ENCODE measurements around the gene PLAU.
"Not testable (repeated sequence)": the region's sequence is repeated elsewhere in the genome, so short reads cannot be mapped to it uniquely, and the experiment has no call there.

The PLAU gene

GRCh38 chr10:73877533-73878160 lies 33.3 kb upstream of the PLAU start:
- no peak for DNase-seq

DNA sequence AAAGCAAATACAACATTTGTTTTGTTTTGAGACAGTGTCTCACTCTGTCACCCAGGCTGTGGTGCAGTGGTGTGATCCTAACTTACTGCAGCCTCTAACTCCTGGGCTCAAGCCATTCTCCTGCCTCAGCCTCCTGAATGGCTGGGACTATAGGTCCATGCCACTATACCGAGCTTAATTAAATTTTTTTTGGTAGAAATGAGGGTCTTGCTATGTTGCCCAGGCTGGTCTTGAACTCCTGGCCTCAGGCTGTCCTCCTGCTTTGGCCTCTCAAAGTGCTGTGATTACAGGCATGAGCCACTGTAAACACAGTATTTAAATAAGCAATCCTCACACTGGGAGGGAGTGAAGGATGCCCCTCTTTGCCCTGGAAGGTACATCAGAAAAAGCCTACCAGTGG lies 32.6 kb upstream of the PLAU start:
- no peak for DNase-seq

DNA sequence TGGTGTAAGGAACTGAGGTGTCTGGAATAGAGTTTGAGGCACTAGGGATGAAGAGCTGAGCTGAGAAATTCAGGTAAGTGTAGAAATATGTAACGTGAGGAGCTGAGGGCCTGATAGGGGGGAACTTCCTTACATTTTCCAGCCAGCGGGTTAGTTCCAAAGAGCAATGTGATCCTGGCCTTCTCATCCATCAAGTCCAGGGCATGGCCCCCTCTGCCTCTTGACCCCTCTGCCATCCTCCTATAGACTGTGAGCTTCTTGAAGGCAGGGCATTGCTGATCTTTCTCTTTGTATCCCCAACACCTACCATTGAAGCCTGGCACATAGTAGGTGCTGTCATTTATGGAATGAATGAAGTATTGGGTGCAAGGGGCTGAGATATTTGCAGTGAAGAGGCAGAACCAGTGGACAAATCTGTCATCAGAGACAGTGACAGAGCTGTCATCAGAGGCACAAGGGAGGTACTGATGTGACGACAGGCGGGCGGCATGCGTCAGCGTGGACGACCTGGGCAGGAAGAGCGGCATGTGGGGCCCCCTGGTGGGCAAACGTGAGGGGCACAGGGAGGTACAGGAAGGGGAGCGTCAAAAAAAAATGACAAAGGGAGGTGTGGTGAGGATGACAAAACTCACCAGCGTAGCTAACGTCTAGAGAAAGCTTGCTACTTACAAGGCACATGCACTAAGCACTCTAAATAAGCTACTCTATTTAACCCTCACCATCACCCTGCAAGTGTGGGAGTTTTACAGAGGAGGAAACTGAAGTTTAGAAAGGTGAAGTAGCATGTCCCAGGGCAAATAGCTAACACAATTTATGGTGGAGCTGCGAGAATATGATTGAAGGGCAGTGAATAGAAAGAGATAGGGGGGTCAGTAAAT lies 31.4 kb upstream of the PLAU start:
- DNase-seq: peak; percentile 7

DNA sequence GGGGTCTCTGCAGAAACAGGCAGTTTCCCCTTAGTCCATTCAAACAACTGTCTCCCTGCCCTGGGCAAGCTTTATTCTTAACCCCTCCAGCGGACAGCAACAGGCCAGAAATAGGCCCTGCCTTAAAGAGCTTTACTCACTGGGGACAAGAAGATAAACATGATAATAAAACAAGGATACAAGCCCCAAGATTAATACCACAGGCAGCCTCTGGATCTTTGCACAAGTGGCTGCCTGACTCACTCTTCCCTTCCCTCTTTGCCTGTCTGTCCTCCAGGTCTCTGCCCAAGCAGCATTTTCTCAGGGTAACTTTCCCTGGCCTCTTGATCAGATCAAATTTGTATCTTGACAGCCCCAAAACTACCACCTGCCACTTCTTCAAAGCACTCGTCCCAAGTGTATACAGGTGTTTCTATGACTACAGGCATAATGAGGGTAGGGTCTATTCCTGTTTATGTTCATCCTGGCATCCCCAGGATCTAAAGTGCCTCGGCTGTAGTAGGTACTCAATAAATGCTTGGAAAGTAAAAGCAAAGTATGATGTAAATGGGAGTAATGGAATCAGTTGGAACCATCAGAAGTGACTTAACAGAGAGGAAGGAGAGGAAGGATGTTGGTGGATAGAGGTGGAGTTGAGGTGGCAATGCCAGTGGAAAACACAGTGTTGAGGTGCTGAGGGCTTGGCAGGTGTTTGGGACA lies 29.6 kb upstream of the PLAU start:
- no peak for DNase-seq

DNA sequence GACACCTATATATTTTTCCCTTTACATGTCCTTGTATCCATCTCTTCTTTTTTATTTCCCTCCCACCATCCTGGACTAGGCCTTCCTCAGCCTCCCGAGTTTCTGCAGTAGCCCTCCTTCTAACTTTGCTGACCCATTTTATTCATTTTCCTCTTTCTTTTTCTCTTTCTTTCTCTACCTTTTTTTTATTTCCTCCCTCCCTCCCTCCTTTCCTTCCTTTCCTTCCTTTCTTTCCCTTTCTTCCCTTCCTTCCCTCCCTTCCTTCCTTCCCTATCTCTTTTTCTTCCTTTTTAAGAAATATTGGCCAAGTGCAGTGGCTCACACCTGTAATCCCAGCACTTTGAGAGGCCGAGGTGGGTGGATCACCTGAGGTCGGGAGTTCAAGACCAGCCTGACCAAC lies 26.9 kb upstream of the PLAU start:
- no peak for DNase-seq

DNA sequence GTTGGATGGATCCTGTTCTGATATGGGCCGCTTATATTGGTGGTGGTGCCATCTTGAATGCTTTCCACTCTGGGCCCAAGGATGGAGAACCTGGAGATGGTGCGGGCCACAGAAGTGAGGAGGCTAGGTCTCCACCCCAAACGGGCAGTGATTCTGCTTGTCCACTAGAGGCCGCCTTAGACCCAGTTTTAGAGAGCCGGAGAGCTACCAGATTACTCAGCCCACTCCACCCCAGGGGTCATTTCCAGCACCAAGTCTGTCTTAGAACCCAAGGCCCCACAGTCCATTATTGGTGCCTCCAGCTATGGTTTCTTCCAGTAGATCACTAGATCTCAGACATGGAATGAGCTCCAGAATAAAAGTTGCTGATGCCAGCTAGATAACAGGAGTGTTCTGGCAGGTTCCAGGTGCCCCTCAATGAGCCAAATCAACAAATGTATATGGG lies 24.8 kb upstream of the PLAU start:
- DNase-seq: no peak

DNA sequence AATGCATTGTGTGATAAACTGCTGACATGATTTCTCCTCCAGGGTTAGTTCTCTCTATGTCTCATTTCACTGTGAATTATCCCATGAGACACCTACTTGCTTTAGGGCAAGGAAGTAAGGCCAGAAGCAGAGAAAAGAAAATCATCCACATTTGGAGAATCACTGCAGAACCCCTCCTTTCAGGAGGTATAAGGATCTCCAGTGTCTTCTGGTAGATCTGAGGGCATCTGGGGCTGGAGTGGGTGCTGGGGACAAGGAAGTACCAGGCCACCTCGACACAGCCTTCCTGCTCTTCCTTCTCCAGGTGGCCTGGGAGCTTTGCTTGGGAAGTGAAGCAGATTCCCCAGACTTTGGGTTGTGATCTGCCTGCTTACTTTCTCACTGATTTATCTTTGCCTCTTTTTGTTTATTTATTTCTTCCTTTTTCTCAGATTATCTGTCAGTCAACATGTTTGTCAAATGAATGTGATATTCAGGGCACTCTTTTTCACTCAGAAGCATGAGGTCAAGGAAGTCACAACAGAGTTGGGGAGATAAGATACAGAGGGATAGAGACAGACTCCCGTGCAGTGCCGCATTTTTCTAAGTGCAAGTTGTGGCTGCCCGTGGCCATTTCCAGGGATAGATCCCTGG lies 24.2 kb upstream of the PLAU start:
- DNase-seq: no peak

DNA sequence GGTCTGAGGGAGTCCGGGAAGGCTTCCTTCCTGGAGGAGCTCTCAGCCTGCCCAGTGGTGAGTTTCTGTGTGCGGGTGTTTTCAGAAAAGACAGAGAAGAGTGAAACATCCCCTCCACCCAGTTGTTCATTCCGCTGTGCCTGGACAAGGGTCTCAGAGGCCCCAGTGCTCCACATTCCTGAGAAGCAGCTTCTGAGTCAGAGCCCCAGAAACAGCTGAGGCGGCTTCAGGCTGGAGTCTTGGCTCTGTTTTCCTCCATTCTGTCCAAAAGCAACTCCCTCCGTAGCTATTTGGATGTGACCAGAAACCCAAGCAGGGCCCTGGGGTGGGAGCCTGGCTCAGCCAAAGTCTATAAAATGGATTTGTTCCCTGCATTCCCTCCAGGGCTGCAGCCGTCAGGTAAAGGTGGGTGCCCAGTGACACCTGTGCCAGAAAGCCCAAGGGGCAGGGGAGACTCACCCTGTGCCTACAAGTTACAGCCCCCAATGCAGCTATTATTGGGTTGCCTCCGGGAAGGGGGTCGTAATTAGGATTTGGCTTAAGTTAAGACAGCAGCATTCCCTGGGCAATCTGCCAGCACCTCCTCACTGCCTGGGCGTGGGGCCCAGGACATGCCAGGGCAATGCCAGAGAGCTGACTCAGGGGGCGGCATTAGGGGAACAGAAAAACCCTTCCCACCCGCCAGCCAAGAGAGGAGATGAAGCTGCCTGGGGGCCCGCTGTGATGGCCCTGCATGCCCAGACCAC lies 23.5 kb upstream of the PLAU start:
- no peak for DNase-seq

GRCh38 chr10:73888514-73888913 lies 22.4 kb upstream of the PLAU start:
- no peak for DNase-seq

DNA sequence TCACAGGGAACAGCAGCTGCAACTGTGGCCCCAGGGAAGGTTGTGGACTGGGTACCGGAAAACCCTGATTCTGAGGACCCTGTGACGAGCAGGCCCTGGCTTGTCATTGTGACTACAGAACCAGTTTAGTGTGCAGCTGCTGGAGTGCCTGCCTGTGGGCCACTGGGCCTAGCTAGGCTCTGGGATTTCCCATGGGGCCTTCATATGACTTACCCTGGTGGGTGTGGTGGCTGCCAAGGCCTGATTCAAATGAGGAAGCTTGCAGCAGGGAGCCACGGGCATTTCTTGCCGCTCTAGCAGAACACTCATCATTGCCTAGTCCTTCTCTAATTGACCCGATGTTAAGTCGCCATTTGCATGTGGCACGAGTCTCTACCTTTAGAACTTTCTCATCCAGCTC lies 21.9 kb upstream of the PLAU start:
- no peak for DNase-seq

DNA sequence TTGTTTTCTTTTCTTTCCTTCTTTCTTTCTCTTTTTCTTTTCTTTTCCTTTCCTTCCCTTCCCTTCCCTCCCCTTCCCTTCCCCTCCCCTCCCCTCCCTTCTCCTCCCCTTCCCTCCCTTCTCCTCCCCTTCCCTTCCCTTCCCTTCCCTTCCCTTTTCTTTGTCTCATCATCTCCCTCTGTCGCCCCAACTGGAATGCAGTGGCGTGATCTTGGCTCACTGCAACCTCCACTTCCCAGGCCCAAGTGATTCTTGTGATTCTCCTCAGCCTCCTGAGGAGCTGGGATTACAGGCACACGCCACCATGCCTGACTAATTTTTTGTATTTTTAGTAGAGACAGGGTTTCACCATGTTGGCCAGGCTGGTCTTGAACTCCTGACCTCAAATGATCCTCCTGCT lies 21.5 kb upstream of the PLAU start:
- DNase-seq: not testable (repeated sequence)

DNA sequence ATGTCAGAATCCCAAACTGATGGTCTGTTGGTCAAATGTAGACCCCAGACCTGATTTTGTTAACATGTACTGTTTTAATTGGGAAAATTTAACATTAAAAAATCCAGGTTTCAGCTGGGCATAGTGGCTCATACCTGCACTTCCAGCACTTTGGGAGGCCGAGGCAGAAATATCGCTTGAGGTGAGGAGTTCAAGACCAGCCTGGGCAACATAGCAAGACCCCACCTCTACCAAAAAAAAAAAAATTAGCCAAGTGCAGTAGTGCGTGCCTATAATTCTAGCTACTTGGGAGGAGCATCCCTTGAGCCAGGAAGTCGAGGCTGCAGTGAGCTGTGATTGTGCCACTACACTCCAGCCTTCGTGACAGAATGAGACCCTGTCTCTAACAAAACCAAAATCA lies 20.7 kb upstream of the PLAU start:
- no peak for DNase-seq

DNA sequence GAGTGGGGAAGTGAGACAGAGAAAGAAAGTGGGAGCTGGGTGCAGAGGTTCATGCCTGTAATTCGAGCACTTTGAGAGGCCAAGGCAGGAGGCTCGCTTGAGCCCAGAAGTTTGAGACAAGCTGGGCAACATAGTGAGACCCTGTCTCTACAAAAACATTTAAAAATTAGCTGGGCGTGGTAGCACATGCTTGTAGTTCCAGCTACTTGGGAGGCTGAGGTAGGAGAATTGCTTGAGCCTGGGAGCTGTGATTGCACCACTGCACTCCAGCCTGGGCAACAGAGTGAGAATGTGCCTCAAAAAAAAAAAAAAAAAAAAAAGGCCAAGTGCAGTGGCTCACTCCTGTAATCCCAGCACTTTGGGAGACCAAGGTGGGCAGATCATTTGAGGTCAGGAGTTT lies 20.1 kb upstream of the PLAU start:
- not testable (repeated sequence) for DNase-seq

- no peak for DNase-seq
These were observed 19.4 kb upstream of the PLAU start for GRCh38 chr10:73891540-73891939.

DNA sequence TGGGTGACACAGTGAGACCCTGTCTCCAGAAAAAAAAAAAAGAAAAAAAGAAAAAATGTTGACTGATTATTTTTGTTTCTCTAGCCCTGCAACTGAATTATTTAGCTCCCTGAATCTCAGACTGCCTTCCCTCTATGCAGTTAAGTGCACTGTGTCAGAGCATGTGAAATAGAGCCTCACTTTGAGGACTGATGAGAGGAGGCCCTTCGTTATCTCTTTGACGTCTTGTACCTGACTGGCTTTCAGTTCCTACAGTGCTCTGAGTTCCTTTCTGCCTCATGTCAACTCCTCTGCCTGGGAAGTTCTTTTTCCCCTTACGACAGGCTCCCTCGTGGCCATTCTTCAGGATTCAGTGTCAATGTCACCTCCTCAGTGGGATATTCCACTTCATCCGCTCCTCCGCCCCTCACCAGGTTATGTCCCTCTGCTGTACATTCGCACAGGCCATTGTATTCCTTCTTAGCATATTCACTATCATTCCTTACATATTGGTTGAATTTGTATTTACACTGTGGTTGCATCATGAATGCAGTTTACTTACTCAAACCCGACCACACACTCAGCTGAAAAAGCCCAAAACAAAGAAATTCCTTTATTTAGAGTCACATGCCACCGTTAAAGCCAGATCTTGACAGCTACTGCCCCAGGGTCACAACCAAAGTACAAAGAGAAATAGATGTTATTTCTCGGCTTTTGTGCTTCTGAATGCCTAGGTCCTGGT lies 18.5 kb upstream of the PLAU start:
- no peak for DNase-seq

- no peak for DNase-seq
These were observed 17.5 kb upstream of the PLAU start for GRCh38 chr10:73893426-73893825.

GRCh38 chr10:73894245-73894971 lies 16.5 kb upstream of the PLAU start:
- DNase-seq: no peak

- DNase-seq: not testable (repeated sequence)
These were observed 15.6 kb upstream of the PLAU start for GRCh38 chr10:73895381-73895780.

DNA sequence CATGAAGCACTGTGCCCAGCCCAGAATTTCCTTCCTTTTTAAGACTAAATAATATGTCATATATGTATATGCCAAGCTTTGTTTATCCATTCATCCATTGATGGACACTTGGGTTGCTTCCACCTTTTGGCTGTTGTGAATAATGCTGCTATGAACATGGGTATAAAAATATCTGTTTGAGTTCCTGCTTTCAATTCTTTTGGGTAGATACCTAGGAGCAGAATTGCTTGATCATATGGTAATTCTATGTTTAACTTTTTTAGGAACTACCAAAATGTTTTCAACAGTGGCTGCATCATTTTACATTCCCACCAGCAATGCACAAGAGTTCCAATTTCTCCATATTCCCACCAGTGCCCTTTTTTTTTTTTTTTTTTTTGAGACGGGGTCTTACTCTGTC lies 13.2 kb upstream of the PLAU start:
- DNase-seq: no peak

DNA sequence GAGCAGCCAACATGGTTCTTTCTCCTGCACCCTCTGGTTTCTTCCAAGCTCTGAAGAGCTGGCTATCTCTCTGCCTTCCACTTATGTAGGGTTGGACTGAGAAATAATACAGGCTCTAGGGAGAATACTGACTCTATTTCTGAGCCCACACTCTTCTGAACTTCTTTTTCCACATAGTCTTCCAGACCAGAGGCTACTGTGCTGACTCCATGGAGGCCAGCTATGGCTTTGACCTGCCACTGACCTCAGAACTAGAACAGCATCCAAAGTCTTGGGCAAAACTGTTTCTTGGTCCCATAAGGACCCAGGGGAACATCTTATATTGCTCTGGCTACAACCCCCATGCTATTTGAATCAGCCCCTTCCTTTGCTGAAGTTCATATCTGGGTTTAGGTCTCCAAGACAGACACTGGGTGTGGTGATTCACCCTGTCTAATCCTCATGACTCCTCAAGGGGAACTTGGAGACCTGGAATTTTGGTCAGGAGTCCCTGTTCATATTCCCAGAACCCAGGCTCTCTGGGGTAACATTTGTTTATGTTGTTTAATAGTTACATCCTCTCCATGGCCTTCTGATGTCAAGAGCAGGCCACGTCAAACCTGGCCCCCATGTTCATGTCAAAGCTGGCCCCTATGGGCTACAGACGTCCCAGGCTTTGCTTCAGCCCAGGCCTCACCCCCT lies 12.1 kb upstream of the PLAU start:
- no peak for DNase-seq

GRCh38 chr10:73899423-73899822 lies 11.5 kb upstream of the PLAU start:
- DNase-seq: no peak
